ENCODE data around the gene AOPEP.

DNA sequence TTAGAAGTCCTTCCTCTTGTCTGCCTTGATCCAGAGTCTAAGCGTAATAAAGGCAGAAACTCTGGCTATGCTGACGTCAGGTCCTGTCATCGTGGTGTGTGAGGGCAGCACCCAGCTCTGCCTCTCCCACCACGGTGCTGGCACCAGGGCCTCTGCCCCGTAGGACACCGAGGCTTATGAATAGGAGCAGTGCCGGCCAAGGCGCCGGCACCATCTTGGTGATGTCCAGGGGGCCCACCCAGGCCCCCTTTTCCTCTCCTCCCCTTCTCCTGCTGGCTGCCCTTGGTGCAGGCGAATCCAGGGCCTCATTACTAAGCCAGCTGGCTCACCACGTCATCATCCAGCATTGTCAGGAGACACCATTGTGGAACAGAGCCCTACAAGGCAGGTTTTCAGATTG is 338.7 kb downstream of the AOPEP start:
- TF ChIP-seq, protein P1, sequence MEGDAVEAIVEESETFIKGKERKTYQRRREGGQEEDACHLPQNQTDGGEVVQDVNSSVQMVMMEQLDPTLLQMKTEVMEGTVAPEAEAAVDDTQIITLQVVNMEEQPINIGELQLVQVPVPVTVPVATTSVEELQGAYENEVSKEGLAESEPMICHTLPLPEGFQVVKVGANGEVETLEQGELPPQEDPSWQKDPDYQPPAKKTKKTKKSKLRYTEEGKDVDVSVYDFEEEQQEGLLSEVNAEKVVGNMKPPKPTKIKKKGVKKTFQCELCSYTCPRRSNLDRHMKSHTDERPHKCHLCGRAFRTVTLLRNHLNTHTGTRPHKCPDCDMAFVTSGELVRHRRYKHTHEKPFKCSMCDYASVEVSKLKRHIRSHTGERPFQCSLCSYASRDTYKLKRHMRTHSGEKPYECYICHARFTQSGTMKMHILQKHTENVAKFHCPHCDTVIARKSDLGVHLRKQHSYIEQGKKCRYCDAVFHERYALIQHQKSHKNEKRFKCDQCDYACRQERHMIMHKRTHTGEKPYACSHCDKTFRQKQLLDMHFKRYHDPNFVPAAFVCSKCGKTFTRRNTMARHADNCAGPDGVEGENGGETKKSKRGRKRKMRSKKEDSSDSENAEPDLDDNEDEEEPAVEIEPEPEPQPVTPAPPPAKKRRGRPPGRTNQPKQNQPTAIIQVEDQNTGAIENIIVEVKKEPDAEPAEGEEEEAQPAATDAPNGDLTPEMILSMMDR (IDR thresholded peaks at IDR 0.05), result no peak
- no peak for TF ChIP-seq POLR2A (IDR thresholded peaks at IDR 0.05)

Data from testis (tissue), 2 donors.